GM12891 (cell line): ENCODE data around the gene PNRC2.

Source experiments
- DNase-seq: peaks from one replicate; pipeline ENCODE4 v3.0.0; 2011; ENCODE audit warnings: low spot score; ENCODE audit not compliant: insufficient read length
- FAIRE-seq: peaks from 2 replicates; lab custom pipeline; 2011; peaks lifted over from hg19 to GRCh38; lab: Jason Lieb, UNC
- PAX5 ChIP-seq: IDR thresholded peaks from 2 replicates; pipeline ENCODE4 v1.6.1; 2011; ENCODE audit warnings: low read length, moderate library complexity, mild to moderate bottlenecking; ENCODE audit not compliant: insufficient read depth, severe bottlenecking
- POLR2A ChIP-seq: IDR thresholded peaks from 2 replicates; pipeline ENCODE4 v1.6.1; 2011; ENCODE audit warnings: low read depth, low read length, control low read depth
- POLR2AphosphoS5 ChIP-seq: IDR thresholded peaks from 2 replicates; pipeline ENCODE4 v1.6.1; 2011; ENCODE audit warnings: low read depth, low read length, control low read depth
- POU2F2 ChIP-seq: IDR thresholded peaks from 2 replicates; pipeline ENCODE4 v1.6.1; 2011; ENCODE audit warnings: low read depth, mild to moderate bottlenecking, control low read depth, low read length, moderate library complexity
- SPI1 ChIP-seq: IDR thresholded peaks from 2 replicates; pipeline ENCODE4 v1.6.1; 2011; ENCODE audit warnings: low read depth, low read length, control low read depth
- TAF1 ChIP-seq: IDR thresholded peaks from 2 replicates; pipeline ENCODE4 v1.6.1; 2011; ENCODE audit warnings: low read depth, low read length, control low read depth

PNRC2 gene

DNA sequence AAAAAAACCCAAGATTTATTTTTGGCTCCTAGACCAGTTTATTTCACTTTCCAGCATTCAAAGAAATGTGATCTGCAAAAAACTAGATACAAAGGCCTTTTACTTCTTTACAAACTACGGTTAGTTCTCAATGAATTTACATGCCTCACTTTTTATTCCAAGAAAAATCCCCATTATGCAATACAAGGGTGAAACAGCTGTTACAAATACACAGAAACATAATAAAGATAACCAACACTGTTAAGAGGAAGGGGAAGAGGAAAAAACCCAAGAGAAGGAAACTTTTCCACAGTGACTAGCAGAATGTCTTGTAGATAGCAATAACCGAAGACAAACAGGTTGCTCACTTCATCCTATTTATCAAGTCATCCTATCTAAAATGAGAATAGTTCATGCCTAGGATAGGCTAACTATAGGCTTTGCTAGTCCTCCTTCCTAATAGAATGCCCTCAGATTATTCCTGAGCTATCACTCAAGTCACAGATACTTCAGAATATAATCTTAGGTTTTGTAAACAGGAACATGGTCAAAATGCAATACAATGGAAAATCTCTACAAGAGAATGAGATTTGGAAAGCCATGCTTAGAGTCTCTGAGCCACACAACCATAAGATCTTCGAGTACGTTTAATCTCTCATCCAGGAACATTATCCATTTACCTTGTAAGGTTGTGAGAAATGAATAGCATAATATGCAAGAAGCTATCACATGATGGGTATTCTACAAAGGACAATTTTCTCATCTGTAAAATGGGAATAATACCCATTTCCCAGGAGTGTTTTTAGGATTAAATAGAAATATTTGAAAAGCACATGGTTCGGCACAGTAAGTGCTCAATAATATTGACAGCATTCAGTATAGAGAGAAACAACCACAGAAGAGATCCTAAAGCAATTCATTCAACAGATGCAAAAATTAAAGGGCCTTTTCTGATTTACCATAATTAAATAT lies 5.4 kb downstream of the PNRC2 start:
- no peak for TF ChIP-seq TAF1
- no peak for TF ChIP-seq POU2F2
- peak; percentile 37; the same call in 1 of the 2 replicates for TF ChIP-seq POLR2AphosphoS5
- no peak for FAIRE-seq
- DNase-seq = no peak

DNA sequence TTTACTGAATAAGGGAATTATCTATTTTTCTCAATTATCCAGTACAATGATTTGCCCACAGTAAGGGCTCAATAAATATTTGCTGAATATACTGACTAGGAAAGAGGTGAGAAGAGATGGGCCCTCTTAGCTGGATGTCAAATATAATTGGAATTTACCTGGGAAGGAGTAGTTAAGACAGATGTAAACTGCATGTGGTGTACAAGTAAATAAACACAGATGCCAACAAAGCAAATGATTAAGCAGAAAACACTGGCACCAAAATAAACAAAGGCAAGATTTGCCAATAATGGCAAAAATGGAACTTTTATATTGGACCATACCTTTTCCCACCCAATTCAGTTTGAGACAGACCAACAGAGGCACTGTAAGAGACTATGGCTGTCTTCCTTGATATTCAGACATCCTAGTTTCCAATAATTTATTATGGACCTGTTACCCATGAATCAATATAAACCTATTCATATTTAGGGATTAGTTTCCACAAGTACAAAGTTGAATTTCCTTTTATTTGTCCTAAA lies 7.4 kb downstream of the PNRC2 start:
- TF ChIP-seq PAX5 (no peak), SPI1 (no peak), POLR2A (peak; percentile 64), POLR2AphosphoS5 (peak; percentile 73; the same call in 1 of the 2 replicates), TAF1 (no peak)
- DNase-seq = no peak
- no peak for FAIRE-seq

DNA sequence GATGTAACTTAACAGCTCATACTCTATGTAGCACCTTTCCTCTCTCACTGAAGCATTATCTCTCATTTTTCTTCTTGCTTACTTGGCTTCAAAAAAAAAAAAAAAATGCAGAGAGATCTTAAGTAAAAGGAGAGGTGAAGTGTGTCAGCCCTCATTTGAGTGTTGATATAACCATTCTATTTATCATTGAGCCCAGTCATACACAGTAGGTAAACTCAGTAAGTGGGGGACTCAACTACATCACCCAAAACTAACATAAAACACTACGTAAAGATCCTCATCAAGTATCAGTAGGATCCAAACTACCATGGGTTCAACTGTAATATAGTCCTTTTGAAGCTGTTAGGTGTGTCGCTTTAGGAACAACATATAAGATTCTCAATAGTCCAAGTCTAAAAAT lies 8.2 kb downstream of the PNRC2 start:
- FAIRE-seq = no peak
- TF ChIP-seq POLR2AphosphoS5 = no peak
- TF ChIP-seq POU2F2 = no peak
- no peak for TF ChIP-seq PAX5
- DNase-seq = no peak

DNA sequence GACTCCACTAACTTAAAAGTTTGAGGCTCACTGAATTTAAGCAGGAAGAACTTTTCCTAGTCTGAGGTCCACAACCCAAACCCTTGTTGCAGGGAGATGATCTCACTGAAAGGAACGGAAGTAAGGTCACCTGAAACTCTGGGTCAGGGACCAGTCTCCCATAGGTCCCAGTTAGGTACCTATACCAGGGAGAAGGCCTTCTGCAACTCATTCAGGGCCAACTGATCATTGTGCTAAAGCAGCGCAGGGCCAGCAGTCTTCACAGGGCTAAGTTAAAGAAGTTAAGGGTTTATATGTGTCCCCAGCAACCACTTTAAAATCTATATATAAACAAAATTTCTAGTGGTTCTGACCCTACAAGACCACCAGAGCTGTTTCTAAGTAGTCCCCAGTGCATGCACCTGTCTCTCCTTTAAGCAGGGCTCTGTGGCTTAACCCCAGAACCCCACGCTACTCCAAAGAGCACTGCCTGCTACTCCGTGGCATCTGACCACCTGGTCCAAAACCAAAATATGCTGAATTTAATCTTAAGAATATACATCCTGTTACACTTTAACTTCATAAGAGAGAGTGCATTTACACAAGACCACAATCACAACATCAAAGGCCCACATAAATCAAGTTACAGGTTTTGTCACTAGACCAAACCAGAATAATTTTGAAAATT lies 17.7 kb downstream of the PNRC2 start:
- FAIRE-seq (no peak), DNase-seq (no peak)
- no peak for TF ChIP-seq TAF1
- no peak; the same call in 1 of the 2 replicates for TF ChIP-seq POLR2A
- no peak for TF ChIP-seq POU2F2
- 0 out of 2 replicates have a peak, but pooled peaks have one; percentile 5 for TF ChIP-seq POLR2AphosphoS5

DNA sequence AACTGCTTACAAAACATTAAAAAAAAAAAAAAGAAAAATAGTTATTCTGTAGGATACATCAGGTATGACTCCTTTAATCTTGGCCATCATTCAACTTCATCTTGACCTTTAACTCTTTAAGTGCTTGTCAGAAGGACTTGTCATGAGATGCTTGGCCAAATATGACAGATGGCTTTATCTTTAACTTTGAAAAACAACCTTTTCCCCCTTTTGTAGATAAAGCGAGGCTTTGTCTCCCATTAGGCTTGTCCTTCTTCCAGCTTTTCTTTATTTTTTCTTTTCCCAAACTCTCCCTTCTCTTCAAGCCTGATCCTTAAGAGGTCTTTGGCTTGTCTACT lies 18.2 kb downstream of the PNRC2 start:
- DNase-seq = no peak
- FAIRE-seq = no peak
- TF ChIP-seq TAF1 (no peak), POLR2AphosphoS5 (no peak), PAX5 (no peak), SPI1 (no peak), POLR2A (no peak), POU2F2 (no peak)

DNA sequence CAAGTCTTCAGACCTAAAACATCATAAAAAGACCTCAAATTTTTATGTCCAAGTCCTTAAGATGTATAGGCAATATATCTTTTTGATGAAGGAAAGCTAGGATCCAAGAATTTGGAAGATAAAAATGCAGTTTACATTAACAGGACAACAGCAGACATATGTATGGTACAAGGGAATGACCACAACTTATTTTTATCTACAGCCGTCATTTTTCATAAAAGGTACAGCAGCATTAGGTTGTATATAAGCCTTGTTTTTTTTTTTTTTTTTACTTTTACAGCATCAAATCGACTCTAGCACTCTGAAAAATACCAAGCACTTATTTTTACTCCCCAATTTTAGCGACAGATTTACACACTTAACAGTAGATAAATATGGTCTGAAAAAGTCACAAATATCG lies 19.2 kb downstream of the PNRC2 start:
- no peak for TF ChIP-seq POU2F2
- TF ChIP-seq SPI1 = no peak
- TF ChIP-seq TAF1 = no peak
- no peak for TF ChIP-seq PAX5
- TF ChIP-seq POLR2AphosphoS5 = no peak
- no peak for TF ChIP-seq POLR2A
- DNase-seq (no peak), FAIRE-seq (no peak)

DNA sequence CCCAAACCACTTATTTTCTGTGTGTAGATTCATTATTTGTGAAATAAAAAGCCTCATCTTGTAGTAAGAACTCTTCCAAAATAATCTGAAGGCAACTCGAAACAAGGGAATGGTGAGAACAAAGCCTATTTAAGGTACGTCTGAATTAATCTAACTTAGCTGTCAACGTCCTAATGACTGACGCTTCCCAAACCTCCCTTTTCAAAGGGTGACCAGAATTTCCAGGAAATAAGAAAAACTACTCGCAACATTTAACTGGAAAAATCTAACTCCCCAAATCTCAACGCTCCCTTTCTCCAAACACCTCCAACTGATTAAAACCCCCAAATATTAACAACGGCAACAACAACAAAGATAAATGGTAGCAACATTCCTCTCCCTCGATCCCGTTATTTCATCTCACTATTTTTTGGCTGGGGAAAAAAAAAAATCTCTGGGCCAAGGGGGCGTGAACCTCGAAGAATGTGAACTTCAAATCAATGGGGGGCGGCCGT lies 19.8 kb downstream of the PNRC2 start:
- TF ChIP-seq SPI1 (no peak), PAX5 (no peak), POU2F2 (no peak), POLR2AphosphoS5 (no peak), POLR2A (no peak), TAF1 (no peak)
- no peak for DNase-seq
- peak; percentile 28 for FAIRE-seq

DNA sequence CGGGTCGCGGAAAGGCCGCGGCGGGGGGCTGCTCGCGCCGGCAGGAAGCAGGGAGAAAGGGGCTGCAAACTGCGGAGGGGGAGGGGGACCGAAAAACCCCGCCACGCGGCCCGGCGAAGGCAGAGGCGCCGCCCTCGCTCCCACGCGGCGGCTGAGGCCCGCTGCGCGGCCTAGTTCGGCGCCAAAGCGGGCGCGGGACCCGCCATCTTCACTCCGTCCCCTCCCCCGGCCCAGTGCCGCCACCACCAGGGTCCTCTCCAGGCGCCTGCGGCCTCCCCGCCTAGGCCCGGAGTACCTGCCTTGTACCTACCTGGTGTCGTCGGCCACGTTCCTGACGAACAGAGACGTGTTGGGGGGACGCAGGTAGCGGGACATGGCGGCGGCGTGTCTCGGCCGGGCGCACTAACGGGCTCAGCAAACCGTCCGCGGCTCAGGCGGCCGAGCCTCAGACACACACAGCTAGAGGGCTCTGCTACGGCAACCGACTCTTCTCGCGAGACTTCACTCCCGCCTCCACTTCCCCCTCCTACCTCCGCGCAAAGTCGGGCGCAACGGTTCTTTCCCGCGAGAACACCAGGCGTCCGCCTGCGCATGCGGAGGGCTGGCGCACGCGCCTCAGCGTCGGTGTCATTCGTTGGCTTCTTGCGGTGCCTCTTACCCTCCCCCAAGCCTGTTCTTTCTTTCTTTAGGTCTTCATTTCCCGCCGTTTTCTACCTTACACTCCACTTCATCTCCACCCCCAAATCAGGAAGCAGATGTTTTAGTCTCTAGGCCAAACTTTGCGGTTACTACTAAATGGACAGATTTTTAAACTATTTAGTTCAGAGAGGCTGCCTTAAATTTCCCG lies 20.5 kb downstream of the PNRC2 start, which contains the start of gene SRSF10:
Gene SRSF10, minus strand, starts transcription at position 447 of the 847 bp plus-strand sequence. Its CDS starts 72 bp downstream, at position 375.
- FAIRE-seq (peak; percentile 98), DNase-seq (peak; percentile 85)
- TF ChIP-seq POLR2A (peak; percentile 97), POU2F2 (0 out of 2 replicates have a peak, but pooled peaks have one; percentile 17), TAF1 (peak; percentile 79), SPI1 (peak; percentile 81), PAX5 (no peak), POLR2AphosphoS5 (peak; percentile 98)
